GM12873 (cell line): ENCODE results near the gene TMEM263.

ENCODE experiments used
- TF ChIP-seq, protein P1 (sequence below): IDR thresholded peaks from 2 replicates; pipeline ENCODE4 v1.5.1; 2012; ENCODE audit warnings: low read depth, mild to moderate bottlenecking, moderate library complexity, low read length, control low read depth; ENCODE audit not compliant: insufficient read depth; ENCODE audit errors: missing control alignments

The TMEM263 gene

DNA sequence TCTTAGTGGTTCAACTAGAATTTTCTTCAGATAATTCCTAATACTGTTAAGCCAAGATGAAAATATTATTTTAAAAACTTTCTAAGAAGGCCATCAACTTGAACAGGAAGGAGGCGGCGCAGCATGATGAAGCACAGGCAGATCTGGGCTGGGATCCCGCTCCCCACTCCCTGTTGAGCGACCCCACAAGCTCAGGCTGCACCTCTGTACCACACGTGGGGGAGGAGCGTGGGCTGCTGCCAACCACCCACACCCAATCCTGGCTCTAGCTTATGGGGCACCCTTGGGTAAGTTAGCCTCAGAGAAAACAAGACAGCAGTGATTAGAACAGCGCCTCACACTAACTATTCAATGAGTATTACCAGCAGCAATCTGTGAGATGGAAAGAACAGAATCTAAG, 25.2 kb downstream of the TMEM263 start:
- TF ChIP-seq, protein P1, sequence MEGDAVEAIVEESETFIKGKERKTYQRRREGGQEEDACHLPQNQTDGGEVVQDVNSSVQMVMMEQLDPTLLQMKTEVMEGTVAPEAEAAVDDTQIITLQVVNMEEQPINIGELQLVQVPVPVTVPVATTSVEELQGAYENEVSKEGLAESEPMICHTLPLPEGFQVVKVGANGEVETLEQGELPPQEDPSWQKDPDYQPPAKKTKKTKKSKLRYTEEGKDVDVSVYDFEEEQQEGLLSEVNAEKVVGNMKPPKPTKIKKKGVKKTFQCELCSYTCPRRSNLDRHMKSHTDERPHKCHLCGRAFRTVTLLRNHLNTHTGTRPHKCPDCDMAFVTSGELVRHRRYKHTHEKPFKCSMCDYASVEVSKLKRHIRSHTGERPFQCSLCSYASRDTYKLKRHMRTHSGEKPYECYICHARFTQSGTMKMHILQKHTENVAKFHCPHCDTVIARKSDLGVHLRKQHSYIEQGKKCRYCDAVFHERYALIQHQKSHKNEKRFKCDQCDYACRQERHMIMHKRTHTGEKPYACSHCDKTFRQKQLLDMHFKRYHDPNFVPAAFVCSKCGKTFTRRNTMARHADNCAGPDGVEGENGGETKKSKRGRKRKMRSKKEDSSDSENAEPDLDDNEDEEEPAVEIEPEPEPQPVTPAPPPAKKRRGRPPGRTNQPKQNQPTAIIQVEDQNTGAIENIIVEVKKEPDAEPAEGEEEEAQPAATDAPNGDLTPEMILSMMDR: no peak

DNA sequence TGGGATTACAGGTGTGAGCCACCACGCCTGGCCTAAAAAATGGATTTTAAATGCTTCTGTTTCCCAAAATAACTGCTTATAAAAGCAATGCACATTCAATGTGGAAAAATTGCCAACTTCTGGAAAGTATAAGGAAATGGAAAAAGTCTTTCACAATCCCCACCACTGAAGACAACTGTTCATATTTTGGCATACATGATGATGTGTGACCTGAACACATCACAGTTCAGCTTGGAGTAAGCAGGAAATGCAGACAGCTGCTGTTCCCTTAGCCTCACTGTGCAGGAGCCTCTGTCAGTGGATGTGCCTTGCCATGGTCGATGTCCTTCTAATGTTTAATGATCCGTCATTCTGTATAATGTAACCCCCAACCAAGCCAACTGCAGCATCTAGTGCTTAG, 26.1 kb downstream of the TMEM263 start:
- TF ChIP-seq, protein P1: no peak

DNA sequence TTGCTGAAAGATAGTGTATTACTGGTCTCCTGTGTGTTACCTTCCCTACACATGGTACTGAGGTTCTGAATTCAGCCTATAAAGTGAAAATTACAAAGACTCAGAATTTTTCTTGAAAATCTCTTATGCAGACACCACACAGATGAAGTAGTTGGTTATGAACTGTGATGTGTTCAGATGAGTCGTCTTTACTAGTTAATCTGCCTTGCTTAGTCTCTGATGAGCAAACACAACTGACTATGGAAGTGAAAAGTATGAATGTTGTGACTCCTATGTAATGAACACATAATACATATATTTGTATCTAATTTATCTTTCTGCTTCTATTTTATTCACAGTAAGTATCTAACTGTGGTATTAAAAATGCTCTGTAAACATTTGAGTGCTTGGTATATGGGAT, 26.5 kb downstream of the TMEM263 start:
- TF ChIP-seq, protein P1: no peak

DNA sequence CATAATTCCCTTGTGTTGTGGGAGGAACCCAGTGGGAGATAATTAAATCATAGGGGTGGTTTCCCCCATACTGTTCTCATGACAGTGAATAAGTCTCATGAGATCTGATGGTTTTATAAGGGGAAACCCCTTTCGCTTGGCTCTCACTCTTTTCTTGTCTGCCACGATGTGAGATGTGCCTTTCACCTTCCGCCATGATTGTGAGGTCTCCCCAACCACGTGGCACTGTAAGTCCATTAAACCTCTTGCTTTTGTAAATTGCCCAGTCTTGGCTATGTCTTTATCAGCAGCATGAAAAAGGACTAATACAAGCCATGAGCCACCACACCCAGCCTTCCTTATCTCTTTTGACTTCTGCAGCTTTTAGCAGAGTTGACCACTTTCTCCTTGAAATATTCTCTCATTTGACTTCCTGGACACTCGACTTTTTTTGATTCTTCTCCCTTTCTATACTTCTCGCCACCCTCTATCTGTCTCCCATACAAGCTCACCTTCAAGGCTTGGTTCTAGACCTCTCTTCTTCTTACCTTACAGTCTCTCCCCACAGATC, 29.0 kb downstream of the TMEM263 start:
- TF ChIP-seq, protein P1: no peak

DNA sequence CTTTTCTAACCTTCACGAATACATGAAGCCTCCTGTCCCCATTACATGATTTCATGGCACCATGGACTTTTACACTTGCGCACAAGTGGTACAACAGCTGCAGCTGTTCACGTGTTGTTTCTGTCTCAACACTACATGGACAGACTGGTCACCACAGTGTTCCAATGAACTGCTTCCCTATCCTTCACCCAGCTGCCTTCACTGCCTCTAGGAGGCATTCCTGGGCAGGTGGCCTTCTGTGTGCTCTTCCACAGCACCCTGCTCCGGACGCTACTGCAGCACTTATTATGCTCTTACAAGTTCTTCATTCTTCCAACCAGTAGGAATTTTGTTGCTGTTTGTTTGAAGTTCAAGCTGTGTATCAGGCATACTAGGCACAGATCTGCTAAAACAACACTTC, 29.8 kb downstream of the TMEM263 start:
- TF ChIP-seq, protein P1: no peak

DNA sequence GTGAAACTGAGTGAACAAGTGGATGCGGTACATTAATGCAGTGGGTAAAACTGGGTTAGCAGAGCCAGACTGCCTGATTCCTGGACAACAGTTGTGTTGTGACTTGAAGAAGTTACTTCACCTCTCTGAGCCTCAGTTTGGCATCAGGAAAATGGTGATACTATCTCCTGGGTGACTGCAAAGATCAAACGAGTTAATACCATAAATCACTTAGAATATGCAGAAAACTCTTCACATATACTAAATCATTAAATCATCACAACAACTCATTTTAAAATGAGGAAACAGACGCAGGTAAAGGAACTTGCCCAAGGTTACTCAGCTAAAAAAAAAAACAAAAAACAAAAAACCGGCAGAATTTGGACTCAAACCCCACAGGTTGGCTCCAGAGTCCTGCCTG, 30.4 kb downstream of the TMEM263 start:
- TF ChIP-seq, protein P1: no peak

DNA sequence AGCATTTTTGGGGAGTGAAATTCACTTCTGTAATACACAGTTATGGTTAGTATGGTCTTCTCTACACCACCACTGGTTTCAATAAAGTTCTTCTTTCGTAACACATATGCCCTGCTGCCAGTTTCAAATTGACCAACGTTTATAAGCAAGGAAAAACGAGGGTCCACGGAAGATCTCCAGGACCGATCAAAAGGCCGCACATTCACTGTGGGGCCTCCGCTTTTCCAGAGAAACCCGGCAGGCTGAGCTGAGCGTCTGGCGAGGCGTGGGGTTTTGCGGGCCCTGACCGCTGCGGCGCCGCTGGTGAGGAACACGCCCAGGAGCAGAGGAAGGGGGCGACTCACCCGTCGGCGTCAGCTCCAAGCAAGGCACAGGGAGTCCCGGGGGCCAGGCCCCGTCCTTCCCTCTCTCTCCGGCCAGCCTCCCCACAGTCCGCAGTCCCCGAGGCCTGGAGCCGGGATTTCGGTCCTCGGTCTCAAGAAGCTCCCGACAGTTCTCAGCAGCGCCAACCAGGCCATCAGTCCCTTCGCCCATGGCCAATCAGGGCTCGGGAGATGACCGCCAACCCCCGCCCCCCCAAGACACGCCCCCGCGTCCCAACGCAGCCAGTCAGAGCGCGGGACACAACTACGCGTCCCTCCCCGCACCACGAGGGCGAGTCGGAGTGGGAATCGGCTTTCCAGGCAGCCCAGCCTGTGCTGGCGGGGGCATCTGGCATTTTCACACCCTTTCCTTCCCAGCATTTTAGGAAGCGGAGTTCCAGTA, 31.1 kb downstream of the TMEM263 start, which contains the start of gene MTERF2:
Gene MTERF2, minus strand, starts transcription at position 522 of the 765 bp plus-strand sequence. CDS start 8,432 bp downstream, outside the sequence.
- TF ChIP-seq, protein P1: no peak
